HepG2 (cell line): Measurements from ENCODE around the gene RFC1. TPM values are rescaled to one million over a fixed set of nuclear protein-coding genes. Genes with fewer than 3 reads are reported as not detected.
A peak's percentile ranks its signal among the peaks of the same experiment; 100 is the strongest.

ENCODE experiments used
- ATRX ChIP-seq: sonication (generic); formaldehyde crosslinking; IDR thresholded peaks from 2 replicates; pipeline ENCODE4 v1.4.0; 2020; ENCODE audit warnings: missing genetic modification reagents, borderline replicate concordance
- BCLAF1 ChIP-seq: fragments of 450-650 bp; IDR thresholded peaks from 2 replicates; pipeline ENCODE4 v1.6.1; 2017; ENCODE audit warnings: mild to moderate bottlenecking
- EEA1 ChIP-seq: sonication (generic); formaldehyde crosslinking; IDR thresholded peaks from 2 replicates; pipeline ENCODE4 v1.5.1; 2020; ENCODE audit warnings: mild to moderate bottlenecking, missing genetic modification reagents, borderline replicate concordance
- FOXP4 ChIP-seq: sonication (generic); formaldehyde crosslinking; IDR thresholded peaks from 2 replicates; pipeline ENCODE4 v1.4.0; 2020; ENCODE audit warnings: missing genetic modification reagents
- GFI1 ChIP-seq: sonication (generic); formaldehyde crosslinking; IDR thresholded peaks from 2 replicates; pipeline ENCODE4 v1.5.0; 2020; ENCODE audit warnings: missing genetic modification reagents, mild to moderate bottlenecking, borderline replicate concordance
- HDAC2 ChIP-seq: sonication (generic); formaldehyde crosslinking; IDR thresholded peaks from 2 replicates; pipeline ENCODE4 v1.4.0; 2020; ENCODE audit warnings: missing genetic modification reagents
- KIAA2018 ChIP-seq: sonication (generic); formaldehyde crosslinking; IDR thresholded peaks from 2 replicates; pipeline ENCODE4 v1.5.0; 2020; ENCODE audit warnings: mild to moderate bottlenecking, missing genetic modification reagents, borderline replicate concordance
- NFYC ChIP-seq: IDR thresholded peaks from 2 replicates; pipeline ENCODE4 v1.6.1; 2016; ENCODE audit warnings: missing genetic modification reagents, missing compliant biosample characterization
- RNF2 ChIP-seq: fragments of 450-650 bp; conservative IDR thresholded peaks from 2 replicates; pipeline ENCODE4 v1.6.1; 2016; ENCODE audit warnings: low read depth
- SRSF9 ChIP-seq: fragments of 200-400 bp; formaldehyde crosslinking; IDR thresholded peaks from 2 replicates; pipeline ENCODE4 v1.6.1; 2018; ENCODE audit warnings: borderline replicate concordance, mild to moderate bottlenecking, low read depth, low read length; ENCODE audit not compliant: insufficient read depth, poor library complexity, severe bottlenecking
- TBX2 ChIP-seq: sonication (generic); formaldehyde crosslinking; IDR thresholded peaks from 2 replicates; pipeline ENCODE4 v1.5.0; 2020; ENCODE audit warnings: missing genetic modification reagents, mild to moderate bottlenecking, borderline replicate concordance
- ZMAT3 ChIP-seq: sonication (generic); formaldehyde crosslinking; conservative IDR thresholded peaks from 2 replicates; pipeline ENCODE4 v1.7.0; 2021; ENCODE audit warnings: missing genetic modification reagents
- ZNF20 ChIP-seq: sonication (generic); formaldehyde crosslinking; IDR thresholded peaks from 2 replicates; pipeline ENCODE4 v1.4.0; 2020; ENCODE audit warnings: mild to moderate bottlenecking, moderate library complexity, missing genetic modification reagents
- ZNF251 ChIP-seq: sonication (generic); formaldehyde crosslinking; IDR thresholded peaks from 2 replicates; pipeline ENCODE4 v1.9.0; 2021; ENCODE audit warnings: mild to moderate bottlenecking, missing genetic modification reagents
- ZNF335 ChIP-seq: sonication (generic); formaldehyde crosslinking; IDR thresholded peaks from 2 replicates; pipeline ENCODE4 v1.4.0; 2020; ENCODE audit warnings: missing genetic modification reagents
- ZNF33B ChIP-seq: sonication (generic); formaldehyde crosslinking; IDR thresholded peaks from 2 replicates; pipeline ENCODE4 v1.5.1; 2020; ENCODE audit warnings: mild to moderate bottlenecking, missing genetic modification reagents
- polyA plus RNA-seq, 8 experiments: library from polyadenylated mRNA; depleted of rRNA in 3 of 8; stranded (reverse) in 7 of 8; unstranded in 1 of 8; fragments of >200 nt; fragmentation: Illumina TruSeq in 4 of 8; extraction: Trizol in 4 of 8; gene quantifications; 2 replicates each; pipeline versions ENCODE4 v1.2.1 to v1.2.3, GENCODE V29; 2011 to 2016; ENCODE audit warnings: low read depth in 4 of 8, missing spikeins in 1 of 8, mixed read lengths in 1 of 8; ENCODE audit not compliant: insufficient read depth in 1 of 8
- total RNA-seq, 5 experiments: library from RNA; depleted of rRNA; stranded (reverse); fragments of >200 nt; fragmentation: Illumina TruSeq; extraction: Trizol; gene quantifications; 2 replicates each; pipeline ENCODE4 v1.2.3, GENCODE V29; 2016; ENCODE audit warnings: low read depth in 1 of 5

RFC1 gene
- total and polyA plus RNA-seq, 2 of the 13 experiments (the other 11 are each of a cell fraction or from before 2014, with no cell fraction given), result 15.9 to 78.8 TPM

- no peak for TF ChIP-seq EEA1 (CRISPR knock-in tag)
- TF ChIP-seq NFYC (CRISPR knock-in tag), result peak; percentile 58
- TF ChIP-seq KIAA2018 (CRISPR knock-in tag), result peak; percentile 85; the same call in 1 of the 2 replicates
- TF ChIP-seq BCLAF1, result no peak
- peak; percentile 98 for TF ChIP-seq RNF2
- TF ChIP-seq TBX2, result peak; percentile 96
- peak; percentile 69 for TF ChIP-seq GFI1
- TF ChIP-seq ZNF33B (CRISPR knock-in tag), result peak; percentile 98
- peak; percentile 70 for TF ChIP-seq FOXP4 (CRISPR knock-in tag)
- no peak for TF ChIP-seq SRSF9
- peak; percentile 96 for TF ChIP-seq HDAC2 (CRISPR knock-in tag)
- TF ChIP-seq ZNF251, result peak; percentile 98
- TF ChIP-seq ATRX (CRISPR knock-in tag), result no peak
- TF ChIP-seq ZMAT3 (CRISPR knock-in tag), result peak; percentile 99
- TF ChIP-seq ZNF20 (CRISPR knock-in tag), result no peak
- TF ChIP-seq ZNF335 (CRISPR knock-in tag), result peak; percentile 83
Observed at GRCh38 chr4:39365830-39366771, at the start of gene RFC1 (continued).
